H9 (cell line): ENCODE results near the gene MAP4K1. TPM values are rescaled to one million over a fixed set of nuclear protein-coding genes. Genes with fewer than 3 reads are reported as not detected.

Experiments used
- DNase-seq: peaks from one replicate; pipeline ENCODE4 v3.0.0-alpha.2; 2017
- H2AFZ ChIP-seq: one replicate; pipeline ENCODE4 v1.6.1; 2013; ENCODE audit warnings: mild to moderate bottlenecking, low read length, control low read depth, moderate library complexity
- H2AK5ac ChIP-seq: 2 replicates; pipeline ENCODE4 v1.6.1; 2013; ENCODE audit warnings: low read length, control low read depth, mixed read lengths; ENCODE audit not compliant: insufficient read length
- H2BK120ac ChIP-seq: one replicate; pipeline ENCODE4 v1.6.1; 2013; ENCODE audit warnings: low read depth, mild to moderate bottlenecking, low read length, control low read depth, inconsistent platforms; ENCODE audit not compliant: poor library complexity, severe bottlenecking
- H2BK12ac ChIP-seq: 2 replicates; pipeline ENCODE4 v1.6.1; 2013; ENCODE audit warnings: low read length, control low read depth, mixed read lengths, low read depth; ENCODE audit not compliant: insufficient read length
- H2BK15ac ChIP-seq: 2 replicates; pipeline ENCODE4 v1.6.1; 2013; ENCODE audit warnings: low read depth, low read length, control low read depth
- H2BK20ac ChIP-seq: one replicate; pipeline ENCODE4 v1.6.1; 2013; ENCODE audit warnings: low read depth, mild to moderate bottlenecking, low read length, control low read depth, inconsistent platforms; ENCODE audit not compliant: poor library complexity, severe bottlenecking
- H2BK5ac ChIP-seq: 2 replicates; pipeline ENCODE4 v1.6.1; 2013; ENCODE audit warnings: low read length, control low read depth, mixed read lengths; ENCODE audit not compliant: insufficient read length
- H3K14ac ChIP-seq: 2 replicates; pipeline ENCODE4 v1.6.1; 2013; ENCODE audit warnings: low read length, control low read depth; ENCODE audit not compliant: insufficient read depth
- H3K18ac ChIP-seq: 2 replicates; pipeline ENCODE4 v1.6.1; 2013; ENCODE audit warnings: low read depth, mild to moderate bottlenecking, mixed read lengths, low read length, control low read depth; ENCODE audit not compliant: insufficient read length
- H3K23ac ChIP-seq: 2 replicates; pipeline ENCODE4 v1.6.1; 2013; ENCODE audit warnings: low read length, control low read depth, mixed read lengths, low read depth; ENCODE audit not compliant: insufficient read length
- H3K23me2 ChIP-seq: 2 replicates; pipeline ENCODE4 v1.6.1; 2013; ENCODE audit warnings: low read depth, mild to moderate bottlenecking, mixed read lengths, low read length, control low read depth; ENCODE audit not compliant: insufficient read length, poor library complexity, severe bottlenecking
- H3K27ac ChIP-seq: 2 replicates; pipeline ENCODE4 v1.5.1; 2013; ENCODE audit warnings: low read length, control low read depth, mixed read lengths, low read depth; ENCODE audit not compliant: insufficient read length
- H3K27me3 ChIP-seq: 2 replicates; pipeline ENCODE4 v1.6.1; 2013; ENCODE audit warnings: low read length, control low read depth, inconsistent platforms; ENCODE audit not compliant: insufficient read depth
- H3K4ac ChIP-seq: 2 replicates; pipeline ENCODE4 v1.6.1; 2013; ENCODE audit warnings: low read depth, mild to moderate bottlenecking, control low read depth, inconsistent platforms, low read length, moderate library complexity
- H3K4me1 ChIP-seq: 2 replicates; pipeline ENCODE4 v1.6.1; 2013; ENCODE audit warnings: low read length, control low read depth, inconsistent platforms; ENCODE audit not compliant: insufficient read depth
- H3K4me2 ChIP-seq: 2 replicates; pipeline ENCODE4 v1.6.1; 2013; ENCODE audit warnings: low read length, control low read depth, mixed read lengths; ENCODE audit not compliant: insufficient read length, insufficient read depth
- H3K56ac ChIP-seq: 2 replicates; pipeline ENCODE4 v1.6.1; 2013; ENCODE audit warnings: low read depth, mild to moderate bottlenecking, mixed read lengths, low read length, control low read depth; ENCODE audit not compliant: insufficient read length
- H3K79me1 ChIP-seq: 2 replicates; pipeline ENCODE4 v1.6.1; 2013; ENCODE audit warnings: low read depth, mild to moderate bottlenecking, moderate library complexity, low read length, control low read depth, inconsistent platforms; ENCODE audit not compliant: insufficient read depth, poor library complexity, severe bottlenecking
- H3K79me2 ChIP-seq: 2 replicates; pipeline ENCODE4 v1.6.1; 2013; ENCODE audit warnings: low read length, control low read depth, inconsistent platforms; ENCODE audit not compliant: insufficient read depth
- H3K9ac ChIP-seq: 2 replicates; pipeline ENCODE4 v1.6.1; 2013; ENCODE audit warnings: low read length, control low read depth, mixed read lengths; ENCODE audit not compliant: insufficient read length; ENCODE audit errors: extremely low read depth
- H3K9me3 ChIP-seq: one replicate; pipeline ENCODE4 v1.6.1; 2013; ENCODE audit warnings: low read depth, low read length, inconsistent platforms; ENCODE audit not compliant: control insufficient read depth
- H3T11ph ChIP-seq: one replicate; pipeline ENCODE4 v1.6.1; 2013; ENCODE audit warnings: mild to moderate bottlenecking, low read length, control low read depth, inconsistent platforms
- H4K20me1 ChIP-seq: one replicate; pipeline ENCODE4 v1.6.1; 2013; ENCODE audit not compliant: control insufficient read depth, insufficient read length, insufficient read depth
- H4K5ac ChIP-seq: 2 replicates; pipeline ENCODE4 v1.6.1; 2013; ENCODE audit warnings: low read depth, mild to moderate bottlenecking, mixed read lengths, low read length, control low read depth; ENCODE audit not compliant: insufficient read length
- H4K8ac ChIP-seq: replicated peaks from 2 replicates; pipeline ENCODE4 v1.6.1; 2013; ENCODE audit warnings: low read length, control low read depth, mixed read lengths, low read depth; ENCODE audit not compliant: insufficient read length
- H4K91ac ChIP-seq: 2 replicates; pipeline ENCODE4 v1.6.1; 2013; ENCODE audit warnings: low read depth, mild to moderate bottlenecking, moderate library complexity, mixed read lengths, low read length, control low read depth; ENCODE audit not compliant: insufficient read length
- H3K27ac Mint-ChIP-seq, 3 experiments: 2 replicates in 2 of 3; 3 replicates in 1 of 3; pipeline ENCODE4 v1.8.0; 2020 to 2021; ENCODE audit warnings: mixed read lengths in 3 of 3, mild to moderate bottlenecking in 1 of 3, moderate library complexity in 1 of 3
- H3K27me3 Mint-ChIP-seq: 2 replicates; pipeline ENCODE4 v1.8.0; 2021; ENCODE audit warnings: low read depth, mild to moderate bottlenecking, moderate library complexity, mixed read lengths
- H3K36me3 Mint-ChIP-seq, 3 experiments: 2 replicates in 2 of 3; 3 replicates in 1 of 3; pipeline ENCODE4 v1.8.0; 2020 to 2021; ENCODE audit warnings: low read depth in 3 of 3, mixed read lengths in 3 of 3; ENCODE audit not compliant: insufficient read depth in 1 of 3
- H3K4me1 Mint-ChIP-seq, 2 experiments: 2 replicates each; pipeline ENCODE4 v1.8.0; 2020; ENCODE audit warnings: mixed read lengths in 2 of 2
- H3K4me3 Mint-ChIP-seq, 2 experiments: 2 replicates in 1 of 2; 3 replicates in 1 of 2; pipeline ENCODE4 v1.8.0; 2020 to 2021; ENCODE audit warnings: mild to moderate bottlenecking in 2 of 2, mixed read lengths in 2 of 2, moderate library complexity in 1 of 2
- H3K9me3 Mint-ChIP-seq, 2 experiments: 2 replicates in 1 of 2; 3 replicates in 1 of 2; pipeline ENCODE4 v1.8.0; 2020; ENCODE audit warnings: mild to moderate bottlenecking in 2 of 2, mixed read lengths in 2 of 2, moderate library complexity in 1 of 2
- WGBS: extraction: QIAGEN DNeasy Blood & Tissue Kit; methylation state at CpG from one replicate; pipeline ENCODE4 v1.1.7; 2013; ENCODE audit warnings: missing lambda C conversion rate, low lambda C conversion rate, mixed read lengths; ENCODE audit not compliant: insufficient read length; ENCODE audit errors: extremely low coverage; 5-methylcytosine and 5-hydroxymethylcytosine counted together
- total RNA-seq: library from RNA; stranded (reverse); gene quantifications from 2 replicates; pipeline ENCODE4 v1.2.1, GENCODE V29; 2021
- TF ChIP-seq, protein P1 (sequence below): fragments of 200-600 bp; sonication (generic); conservative IDR thresholded peaks from 3 replicates; pipeline ENCODE4 v1.8.0; 2021; ENCODE audit warnings: antibody characterized with exemption, mild to moderate bottlenecking

MAP4K1 gene
- total RNA-seq, 1 experiment from 2014 or later = 31.1 TPM

DNA sequence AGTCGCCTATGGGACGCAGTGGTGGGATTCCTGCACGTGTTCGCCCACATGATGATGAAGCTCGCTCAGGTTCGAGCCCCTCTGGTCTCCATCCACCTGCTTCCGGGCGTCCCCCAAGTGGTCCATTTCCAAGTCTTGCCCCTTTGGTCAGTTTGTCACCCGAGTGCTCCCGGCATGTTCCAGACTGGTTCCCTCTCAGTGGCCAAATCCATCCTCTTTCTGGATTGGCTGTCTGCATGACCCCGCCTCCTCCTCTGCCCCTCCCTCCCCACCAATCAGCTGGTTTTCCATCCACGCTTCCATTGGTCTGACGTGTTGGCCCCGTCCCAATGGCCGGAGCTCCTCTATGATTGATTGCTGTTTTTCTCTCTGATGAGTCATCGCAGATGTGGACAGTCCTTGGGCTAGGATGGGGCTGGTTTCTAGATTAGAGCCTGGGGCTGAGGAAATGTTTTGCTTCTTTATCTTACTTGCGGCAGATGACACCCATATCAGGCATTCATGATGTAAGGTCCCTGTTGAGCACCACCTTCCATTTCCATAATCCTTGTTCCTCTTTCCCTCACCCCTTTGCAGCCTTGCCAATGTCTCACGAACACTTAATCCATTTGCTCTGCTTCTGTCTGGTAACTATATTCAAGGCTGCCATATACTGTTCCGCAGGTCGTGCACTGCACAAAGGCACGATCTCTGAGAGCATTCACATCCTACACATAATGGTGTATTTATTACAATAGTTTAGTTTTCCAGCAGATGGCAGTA is 73.8 kb downstream of the MAP4K1 start:
- H3K18ac ChIP-seq = no peak overlapping the region
- no CpG with 5 or more reads among the region's 21 CpGs for WGBS
- Mint-ChIP-seq H3K4me3 (no peak overlapping the region; a peak in 1 of 5 replicates), H3K27me3 (no peaks in the 10 kb centered on the region), H3K27ac (no peak overlapping the region; a peak in 1 of 7 replicates), H3K36me3 (peaks cover 3 to 14% (median 6%) of the 10 kb centered on the region in 3 experiments; a peak in 4 of 7 replicates), H3K4me1 (peaks cover 10 to 12% of the 10 kb centered on the region in 2 experiments), H3K9me3 (no peaks in the 10 kb centered on the region)
- H3K4me2 ChIP-seq = no peak overlapping the region
- H3K9ac ChIP-seq = no peak overlapping the region
- H2BK15ac ChIP-seq = no peak overlapping the region
- no peak overlapping the region for H3K27ac ChIP-seq
- H2BK20ac ChIP-seq = no peak overlapping the region
- H2AFZ ChIP-seq = no peak overlapping the region
- no peak overlapping the region for H3T11ph ChIP-seq
- H3K23ac ChIP-seq = no peak overlapping the region
- H3K27me3 ChIP-seq = no peaks in the 10 kb centered on the region
- DNase-seq = peak; percentile 82
- H2BK5ac ChIP-seq = no peak overlapping the region
- no peak overlapping the region for H3K4ac ChIP-seq
- H3K56ac ChIP-seq = no peak overlapping the region
- TF ChIP-seq, protein P1, sequence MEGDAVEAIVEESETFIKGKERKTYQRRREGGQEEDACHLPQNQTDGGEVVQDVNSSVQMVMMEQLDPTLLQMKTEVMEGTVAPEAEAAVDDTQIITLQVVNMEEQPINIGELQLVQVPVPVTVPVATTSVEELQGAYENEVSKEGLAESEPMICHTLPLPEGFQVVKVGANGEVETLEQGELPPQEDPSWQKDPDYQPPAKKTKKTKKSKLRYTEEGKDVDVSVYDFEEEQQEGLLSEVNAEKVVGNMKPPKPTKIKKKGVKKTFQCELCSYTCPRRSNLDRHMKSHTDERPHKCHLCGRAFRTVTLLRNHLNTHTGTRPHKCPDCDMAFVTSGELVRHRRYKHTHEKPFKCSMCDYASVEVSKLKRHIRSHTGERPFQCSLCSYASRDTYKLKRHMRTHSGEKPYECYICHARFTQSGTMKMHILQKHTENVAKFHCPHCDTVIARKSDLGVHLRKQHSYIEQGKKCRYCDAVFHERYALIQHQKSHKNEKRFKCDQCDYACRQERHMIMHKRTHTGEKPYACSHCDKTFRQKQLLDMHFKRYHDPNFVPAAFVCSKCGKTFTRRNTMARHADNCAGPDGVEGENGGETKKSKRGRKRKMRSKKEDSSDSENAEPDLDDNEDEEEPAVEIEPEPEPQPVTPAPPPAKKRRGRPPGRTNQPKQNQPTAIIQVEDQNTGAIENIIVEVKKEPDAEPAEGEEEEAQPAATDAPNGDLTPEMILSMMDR = peak; percentile 62; the same call in 2 of the 3 replicates
- H3K79me1 ChIP-seq = no peaks in the 10 kb centered on the region
- H4K91ac ChIP-seq = no peak overlapping the region
- H4K20me1 ChIP-seq = no peaks in the 10 kb centered on the region
- no peak overlapping the region for H2BK12ac ChIP-seq
- no peak overlapping the region for H4K8ac ChIP-seq
- no peaks in the 10 kb centered on the region for H3K9me3 ChIP-seq
- no peak overlapping the region for H2BK120ac ChIP-seq
- H3K79me2 ChIP-seq = no peaks in the 10 kb centered on the region
- no peak overlapping the region for H2AK5ac ChIP-seq
- 0 out of 2 replicates have a peak, but pooled peaks cover 3% of the 10 kb centered on the region for H3K4me1 ChIP-seq
- no peaks in the 10 kb centered on the region for H3K23me2 ChIP-seq
- no peak overlapping the region for H3K14ac ChIP-seq
- no peak overlapping the region for H4K5ac ChIP-seq
